ENCODE measurements around the gene ATPAF2. TPM values are rescaled to one million over a fixed set of nuclear protein-coding genes. Genes with fewer than 3 reads are reported as not detected.

The ATPAF2 gene
- total and polyA plus RNA-seq, 10 donors: 25.2 to 57.1 (median 37.1) TPM

DNA sequence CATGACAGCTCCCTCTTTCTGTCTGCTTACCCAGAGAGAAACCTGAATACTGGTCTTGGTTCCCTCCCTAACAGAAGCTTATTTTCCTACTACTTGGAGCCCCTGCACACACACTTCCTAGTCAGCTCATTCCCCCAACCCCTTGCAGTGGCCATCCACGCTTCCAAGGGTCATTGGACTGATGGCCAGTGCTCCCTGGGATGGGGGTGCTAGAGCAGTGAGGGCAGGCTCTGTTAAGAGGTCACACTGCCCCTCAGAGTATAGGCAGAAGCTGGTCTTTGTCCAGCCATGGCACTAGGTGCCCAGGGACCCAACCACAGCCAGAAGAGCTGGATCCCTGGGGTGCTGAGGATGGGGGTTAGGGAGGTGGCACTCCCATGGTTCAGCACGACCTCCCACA lies 53.8 kb downstream of the ATPAF2 start:
- H3K27ac ChIP-seq: no peak overlapping the region
- no peak overlapping the region for H3K4me3 ChIP-seq
- no peaks in the 10 kb centered on the region for H3K9me3 ChIP-seq
- H3K4me1 ChIP-seq: no peaks in the 10 kb centered on the region
- 71 to 92% (median 85%) methylated on average over 1 to 2 of the region's 2 CpGs for WGBS, 5 donors
- TF ChIP-seq CTCF (IDR thresholded peaks at IDR 0.05 in 8 of 11, conservative IDR thresholded peaks at IDR 0.05 in 3 of 11): no peak
- no peak for TF ChIP-seq POLR2AphosphoS5 (IDR thresholded peaks at IDR 0.05)
- TF ChIP-seq POLR2A (IDR thresholded peaks at IDR 0.05): no peak
- DNase-seq: no peak
- no peaks in the 10 kb centered on the region for H3K36me3 ChIP-seq
- intact Hi-C loops (cut with DNase I; ENCODE audit: low total_unique reads): no loop called here
- H3K27me3 ChIP-seq (replicated peaks in 1 of 7): no peaks in the 10 kb centered on the region

DNA sequence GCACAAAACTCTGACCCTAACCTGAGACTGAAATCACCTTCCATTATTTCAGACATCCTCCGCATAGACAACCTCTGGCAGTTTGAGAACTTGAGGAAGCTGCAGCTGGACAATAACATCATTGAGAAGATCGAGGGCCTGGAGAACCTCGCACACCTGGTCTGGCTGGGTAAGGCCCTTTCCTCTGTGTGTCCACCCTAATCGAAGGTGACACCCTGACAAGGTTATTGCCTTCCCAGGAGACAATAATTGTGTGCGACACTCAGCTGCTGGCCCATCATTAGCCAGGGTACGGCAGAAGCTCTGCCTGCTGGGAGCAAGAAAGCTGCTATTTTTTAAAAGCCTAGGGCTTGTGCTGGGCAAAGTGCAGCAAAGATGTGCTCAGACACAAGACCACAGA lies 55.2 kb downstream of the ATPAF2 start:
- intact Hi-C loops (cut with DNase I; ENCODE audit: low total_unique reads): no loop called here
- TF ChIP-seq CTCF (IDR thresholded peaks at IDR 0.05 in 8 of 11, conservative IDR thresholded peaks at IDR 0.05 in 3 of 11): no peak
- no peak for TF ChIP-seq POLR2AphosphoS5 (IDR thresholded peaks at IDR 0.05)
- no peak for TF ChIP-seq POLR2A (IDR thresholded peaks at IDR 0.05)
- H3K4me1 ChIP-seq: peaks cover 0 to 5% (median 0%) of the 10 kb centered on the region in 6 donors
- H3K36me3 ChIP-seq: no peaks in the 10 kb centered on the region
- H3K9me3 ChIP-seq: no peaks in the 10 kb centered on the region
- 81 to 97% (median 92%) methylated on average over 6 of the region's 6 CpGs for WGBS, 5 donors
- no peak overlapping the region for H3K27ac ChIP-seq
- DNase-seq: no peak
- no peak overlapping the region for H3K4me3 ChIP-seq
- no peaks in the 10 kb centered on the region for H3K27me3 ChIP-seq (replicated peaks in 1 of 7)

GRCh38 chr17:17983376-17983775 lies 55.6 kb downstream of the ATPAF2 start:
- DNase-seq: no peak
- Histone ChIP-seq H3K4me3 (no peak overlapping the region), H3K27me3 (replicated peaks in 1 of 7) (no peaks in the 10 kb centered on the region), H3K36me3 (no peaks in the 10 kb centered on the region), H3K27ac (no peak overlapping the region), H3K9me3 (no peaks in the 10 kb centered on the region), H3K4me1 (peaks cover 0 to 9% (median 0%) of the 10 kb centered on the region in 6 donors)
- TF ChIP-seq POLR2AphosphoS5 (IDR thresholded peaks at IDR 0.05): no peak
- no peak for TF ChIP-seq POLR2A (IDR thresholded peaks at IDR 0.05)
- TF ChIP-seq CTCF (IDR thresholded peaks at IDR 0.05 in 8 of 11, conservative IDR thresholded peaks at IDR 0.05 in 3 of 11): no peak
- WGBS, 5 donors: 88 to 94% (median 92%) methylated on average over 6 of the region's 6 CpGs
- intact Hi-C loops (cut with DNase I; ENCODE audit: low total_unique reads): no loop called here

GRCh38 chr17:17982801-17983200 lies 56.2 kb downstream of the ATPAF2 start:
- no peak for DNase-seq
- intact Hi-C loops (cut with DNase I; ENCODE audit: low total_unique reads): no loop called here
- H3K27me3 ChIP-seq (replicated peaks in 1 of 7): no peaks in the 10 kb centered on the region
- no peak overlapping the region for H3K27ac ChIP-seq
- no peaks in the 10 kb centered on the region for H3K9me3 ChIP-seq
- TF ChIP-seq CTCF (IDR thresholded peaks at IDR 0.05 in 8 of 11, conservative IDR thresholded peaks at IDR 0.05 in 3 of 11): no peak
- no peak for TF ChIP-seq POLR2AphosphoS5 (IDR thresholded peaks at IDR 0.05)
- no peak for TF ChIP-seq POLR2A (IDR thresholded peaks at IDR 0.05)
- H3K36me3 ChIP-seq: no peaks in the 10 kb centered on the region
- 87 to 99% (median 94%) methylated on average over 9 of the region's 9 CpGs for WGBS, 5 donors
- peaks cover 0 to 10% (median 0%) of the 10 kb centered on the region in 6 donors for H3K4me1 ChIP-seq
- no peak overlapping the region for H3K4me3 ChIP-seq

Data from spleen (tissue), 11 donors.